HEK293 (cell line): ENCODE measurements around the gene TOPAZ1.

Experiments used
- ATF2 ChIP-seq: fragments of 450-650 bp; formaldehyde crosslinking; IDR thresholded peaks from 2 replicates; pipeline ENCODE4 v1.5.1; 2016; ENCODE audit warnings: missing biosample characterization, missing genetic modification characterization, low read depth
- CTCF ChIP-seq: fragments of 450-650 bp; formaldehyde crosslinking; IDR thresholded peaks from 2 replicates; pipeline ENCODE4 v1.5.1; 2016; ENCODE audit warnings: missing biosample characterization, missing genetic modification characterization
- KLF9 ChIP-seq: fragments of 450-650 bp; formaldehyde crosslinking; IDR thresholded peaks from 2 replicates; pipeline ENCODE4 v1.5.1; 2016; ENCODE audit warnings: missing biosample characterization, missing genetic modification characterization, low read depth
- PRDM10 ChIP-seq: fragments of 450-650 bp; formaldehyde crosslinking; IDR thresholded peaks from 2 replicates; pipeline ENCODE4 v1.5.1; 2016; ENCODE audit warnings: missing biosample characterization, missing genetic modification characterization
- REST ChIP-seq: fragments of 450-650 bp; formaldehyde crosslinking; IDR thresholded peaks from 2 replicates; pipeline ENCODE4 v1.5.1; 2016; ENCODE audit warnings: missing biosample characterization, missing genetic modification characterization
- SETDB1 ChIP-seq: IDR thresholded peaks from one replicate; pipeline ENCODE4 v1.6.1; 2017; ENCODE audit warnings: mild to moderate bottlenecking, low read length, moderate library complexity, mixed read lengths; ENCODE audit not compliant: insufficient read length
- YY1 ChIP-seq: fragments of 450-650 bp; formaldehyde crosslinking; IDR thresholded peaks from 2 replicates; pipeline ENCODE4 v1.5.1; 2018; ENCODE audit warnings: missing biosample characterization, missing genetic modification characterization
- ZBTB26 ChIP-seq: fragments of 450-650 bp; formaldehyde crosslinking; optimal IDR thresholded peaks from 2 replicates; pipeline ENCODE3; 2016; ENCODE audit warnings: missing biosample characterization, mild to moderate bottlenecking, missing genetic modification characterization
- ZNF175 ChIP-seq: fragments of 450-650 bp; formaldehyde crosslinking; IDR thresholded peaks from 2 replicates; pipeline ENCODE4 v1.5.1; 2016; ENCODE audit warnings: missing biosample characterization, missing genetic modification characterization
- ZNF324 ChIP-seq: fragments of 450-650 bp; formaldehyde crosslinking; IDR thresholded peaks from 2 replicates; pipeline ENCODE4 v1.5.1; 2016; ENCODE audit warnings: missing biosample characterization, missing genetic modification characterization
- ZNF350 ChIP-seq: fragments of 450-650 bp; formaldehyde crosslinking; IDR thresholded peaks from 2 replicates; pipeline ENCODE4 v1.5.0; 2017; ENCODE audit warnings: missing biosample characterization, mild to moderate bottlenecking, missing genetic modification characterization
- ZNF37A ChIP-seq: fragments of 450-650 bp; IDR thresholded peaks from 2 replicates; pipeline ENCODE4 v1.5.1; 2018; ENCODE audit warnings: missing biosample characterization, missing genetic modification characterization
- ZNF394 ChIP-seq: fragments of 450-650 bp; formaldehyde crosslinking; IDR thresholded peaks from 2 replicates; pipeline ENCODE4 v1.5.1; 2016; ENCODE audit warnings: missing biosample characterization, missing genetic modification characterization, mild to moderate bottlenecking, moderate library complexity, borderline replicate concordance
- ZNF677 ChIP-seq: fragments of 450-650 bp; IDR thresholded peaks from 2 replicates; pipeline ENCODE4 v1.5.0; 2018; ENCODE audit warnings: missing biosample characterization, mild to moderate bottlenecking, missing genetic modification characterization, moderate library complexity

GRCh38 chr3:44329946-44330345, 88.3 kb downstream of the TOPAZ1 start:
- no peak for TF ChIP-seq ZNF677 (tag by site-specific recombination)
- TF ChIP-seq PRDM10 (tag by site-specific recombination), result no peak
- no peak for TF ChIP-seq CTCF (tag by site-specific recombination)
- TF ChIP-seq YY1 (tag by site-specific recombination), result no peak
- TF ChIP-seq ZNF175, result no peak
- TF ChIP-seq ATF2 (tag by site-specific recombination), result no peak
- TF ChIP-seq ZNF324, result no peak
- no peak for TF ChIP-seq ZBTB26
- no peak for TF ChIP-seq ZNF37A (tag by site-specific recombination)
- no peak for TF ChIP-seq REST
- TF ChIP-seq KLF9 (tag by site-specific recombination), result no peak
- no peak for TF ChIP-seq ZNF394 (tag by site-specific recombination)
- no peak for TF ChIP-seq SETDB1
- TF ChIP-seq ZNF350 (tag by site-specific recombination), result no peak
